CD4-positive, alpha-beta T cell (primary cell): ENCODE results near the gene SCD5. TPM values are rescaled to one million over a fixed set of nuclear protein-coding genes. Genes with fewer than 3 reads are reported as not detected.

Source experiments
- ATAC-seq: fragments of 200-7000 bp; cut with Tn5 transposase; one replicate; pipeline ENCODE4 v1.10.0; 2022; ENCODE audit warnings: mild to moderate bottlenecking; ENCODE audit not compliant: poor library complexity
- CTCF ChIA-PET: fragments of 350-600 bp; sonication (Branson Sonifier 250); formaldehyde crosslinking; loops from one replicate; lab custom pipeline; 2021; ENCODE audit warnings: antibody characterized with exemption, inconsistent platforms; lab: Charles Lee
- POLR2A ChIA-PET: fragments of 350-600 bp; sonication (Branson Sonifier 250); formaldehyde crosslinking; loops from one replicate; lab custom pipeline; 2021; ENCODE audit warnings: antibody characterized with exemption, inconsistent platforms; lab: Charles Lee
- DNase-seq, 14 experiments: peaks; one replicate each; pipeline ENCODE4 v3.0.0-alpha.2; 2013 to 2020; ENCODE audit warnings: mixed read lengths in 2 of 14
- H3K27ac ChIP-seq, 2 donors: one replicate each; pipeline versions ENCODE4 v1.5.1 to v1.7.0; 2013; ENCODE audit warnings: low read length in 2 of 2, low read depth in 1 of 2, mild to moderate bottlenecking in 1 of 2
- H3K27me3 ChIP-seq, 2 experiments: 1 replicate in 1 of 2; 2 replicates in 1 of 2; pipeline versions ENCODE4 v1.6.1 to v1.7.0; 2013; ENCODE audit warnings: low read length in 2 of 2, control low read depth in 1 of 2, mild to moderate bottlenecking in 1 of 2, moderate library complexity in 1 of 2; ENCODE audit not compliant: insufficient read depth in 2 of 2, control insufficient read depth in 1 of 2
- H3K36me3 ChIP-seq: one replicate; pipeline ENCODE4 v1.6.1; 2013; ENCODE audit warnings: low read length, control low read depth; ENCODE audit not compliant: insufficient read depth
- H3K4me1 ChIP-seq: one replicate; pipeline ENCODE4 v1.6.1; 2013; ENCODE audit warnings: low read length, control low read depth; ENCODE audit not compliant: insufficient read depth
- H3K4me3 ChIP-seq: one replicate; pipeline ENCODE4 v1.5.1; 2013; ENCODE audit warnings: mild to moderate bottlenecking, low read length, moderate library complexity
- H3K9me3 ChIP-seq, 2 experiments: 1 replicate in 1 of 2; 2 replicates in 1 of 2; pipeline versions ENCODE4 v1.6.1 to v1.7.0; 2013; ENCODE audit warnings: low read length in 2 of 2, mild to moderate bottlenecking in 2 of 2, control low read depth in 1 of 2, moderate library complexity in 1 of 2; ENCODE audit not compliant: control insufficient read depth in 1 of 2, insufficient read depth in 1 of 2
- H3K27ac Mint-ChIP-seq: one replicate; pipeline ENCODE4 v1.8.0; 2020; ENCODE audit warnings: mixed read lengths
- H3K27me3 Mint-ChIP-seq: one replicate; pipeline ENCODE4 v1.8.0; 2021; ENCODE audit warnings: mixed read lengths
- H3K36me3 Mint-ChIP-seq: one replicate; pipeline ENCODE4 v1.8.0; 2021; ENCODE audit warnings: low read depth, mixed read lengths
- H3K4me1 Mint-ChIP-seq: one replicate; pipeline ENCODE4 v1.8.0; 2021; ENCODE audit warnings: low read depth, mixed read lengths
- H3K4me3 Mint-ChIP-seq: one replicate; pipeline ENCODE4 v1.8.0; 2020; ENCODE audit warnings: mild to moderate bottlenecking, mixed read lengths
- H3K9me3 Mint-ChIP-seq: one replicate; pipeline ENCODE4 v1.8.0; 2020; ENCODE audit warnings: mixed read lengths
- CTCF ChIP-seq: fragments of 200-600 bp; IDR thresholded peaks from one replicate; pipeline ENCODE4 v1.8.0; 2022; ENCODE audit warnings: antibody characterized with exemption, mild to moderate bottlenecking
- intact Hi-C, 2 experiments: fragments of 100-400 bp; cut with DNase I in 1 of 2; cut with micrococcal nuclease in 1 of 2; formaldehyde crosslinking; loops; one replicate each; pipeline versions ENCODE4 v1.15.1 to v1.9.0; 2023 to 2025; cut with DNase I, micrococcal nuclease
- total RNA-seq, 174 experiments: library from RNA in 2 of 174; stranded (reverse) in 2 of 174; gene quantifications; one replicate each; pipeline ENCODE4 v1.2.3 and lab custom pipeline; 2021 to 2026

Gene SCD5
- total RNA-seq, 2 experiments from 2014 or later, result 0.14 to 0.25 TPM

GRCh38 chr4:82589756-82590155 is 208.8 kb downstream of the SCD5 start:
- H3K27me3 Mint-ChIP-seq, result peaks cover 33% of the 10 kb centered on the region
- ChIA-PET CTCF (no interaction called here), POLR2A (no interaction called here)
- H3K27ac Mint-ChIP-seq, result no peak overlapping the region
- H3K27ac ChIP-seq, result no peak overlapping the region
- no peaks in the 10 kb centered on the region for H3K4me1 Mint-ChIP-seq
- TF ChIP-seq CTCF, result no peak
- no peak overlapping the region for H3K4me3 ChIP-seq
- intact Hi-C loops, result no loop called here
- H3K4me1 ChIP-seq, result no peaks in the 10 kb centered on the region
- H3K9me3 ChIP-seq, result no peaks in the 10 kb centered on the region
- no peaks in the 10 kb centered on the region for H3K36me3 Mint-ChIP-seq
- H3K9me3 Mint-ChIP-seq, result no peaks in the 10 kb centered on the region
- DNase-seq (no peak), ATAC-seq (no peak)
- H3K36me3 ChIP-seq, result no peaks in the 10 kb centered on the region
- H3K27me3 ChIP-seq, result peaks cover 5 to 6% of the 10 kb centered on the region in 2 experiments
- H3K4me3 Mint-ChIP-seq, result no peak overlapping the region

- ChIA-PET CTCF (interaction anchor here (0.7 kb wide), 1 partner anchor 154 kb away, joined by 3 read pairs; no protein-coding TSS in a partner anchor), POLR2A (no interaction called here)
Observed at GRCh38 chr4:82588771-82589270, 209.8 kb downstream of the SCD5 start.

GRCh38 chr4:82587826-82588540 is 210.6 kb downstream of the SCD5 start:
- ATAC-seq (no peak), DNase-seq (no peak)
- H3K4me3 ChIP-seq, result no peak overlapping the region
- H3K27me3 ChIP-seq, result peaks cover 5 to 6% of the 10 kb centered on the region in 2 experiments
- no peaks in the 10 kb centered on the region for H3K9me3 Mint-ChIP-seq
- intact Hi-C loops, result no loop called here
- H3K4me1 ChIP-seq, result no peaks in the 10 kb centered on the region
- no peaks in the 10 kb centered on the region for H3K36me3 Mint-ChIP-seq
- H3K27ac Mint-ChIP-seq, result no peak overlapping the region
- ChIA-PET POLR2A (no interaction called here), CTCF (no interaction called here)
- no peaks in the 10 kb centered on the region for H3K9me3 ChIP-seq
- H3K27me3 Mint-ChIP-seq, result peaks cover 20% of the 10 kb centered on the region
- H3K4me3 Mint-ChIP-seq, result no peak overlapping the region
- no peak for TF ChIP-seq CTCF
- H3K27ac ChIP-seq, result no peak overlapping the region
- no peaks in the 10 kb centered on the region for H3K4me1 Mint-ChIP-seq
- H3K36me3 ChIP-seq, result no peaks in the 10 kb centered on the region

More at GRCh38 chr4:82588771-82589270, 209.8 kb downstream of the SCD5 start:
- Mint-ChIP-seq H3K4me3 (no peak overlapping the region), H3K36me3 (no peaks in the 10 kb centered on the region), H3K27me3 (peaks cover 23% of the 10 kb centered on the region), H3K4me1 (no peaks in the 10 kb centered on the region), H3K9me3 (no peaks in the 10 kb centered on the region), H3K27ac (no peak overlapping the region)
- ATAC-seq (no peak), DNase-seq (no peak)
- peaks cover 5 to 6% of the 10 kb centered on the region in 2 experiments for H3K27me3 ChIP-seq
- no peaks in the 10 kb centered on the region for H3K36me3 ChIP-seq
- H3K27ac ChIP-seq, result no peak overlapping the region
- H3K9me3 ChIP-seq, result no peaks in the 10 kb centered on the region
- intact Hi-C loops, result no loop called here
- H3K4me1 ChIP-seq, result no peaks in the 10 kb centered on the region
- H3K4me3 ChIP-seq, result no peak overlapping the region
- no peak for TF ChIP-seq CTCF
